Karpas-422 (cell line): ENCODE measurements around the gene ALDH2. TPM values are rescaled to one million over a fixed set of nuclear protein-coding genes. Genes with fewer than 3 reads are reported as not detected.

Experiments
- DNase-seq: peaks from one replicate; pipeline ENCODE4 v3.0.0-alpha.2; 2015
- H2AFZ ChIP-seq: fragments of 200-600 bp; sonication (generic); 2 replicates; pipeline ENCODE4 v1.6.1; 2014; ENCODE audit warnings: antibody characterized with exemption, low read length, mixed read lengths
- H3K27ac ChIP-seq: fragments of 200-600 bp; sonication (generic); 2 replicates; pipeline ENCODE4 v1.5.1; 2014; ENCODE audit warnings: mild to moderate bottlenecking, low read length, moderate library complexity
- H3K27me3 ChIP-seq: fragments of 200-600 bp; sonication (generic); 2 replicates; pipeline ENCODE4 v1.6.1; 2014; ENCODE audit warnings: low read length, mixed read lengths
- H3K36me3 ChIP-seq: fragments of 200-600 bp; sonication (generic); 2 replicates; pipeline ENCODE4 v1.6.1; 2014; ENCODE audit warnings: low read length, mixed read lengths; ENCODE audit not compliant: insufficient read depth
- H3K4me1 ChIP-seq: fragments of 200-600 bp; sonication (generic); 2 replicates; pipeline ENCODE4 v1.6.1; 2014; ENCODE audit warnings: mild to moderate bottlenecking, low read length, mixed read lengths
- H3K4me2 ChIP-seq: fragments of 200-600 bp; sonication (generic); 2 replicates; pipeline ENCODE4 v1.6.1; 2014; ENCODE audit warnings: low read length, low read depth, mild to moderate bottlenecking; ENCODE audit not compliant: poor library complexity, severe bottlenecking
- H3K4me3 ChIP-seq: fragments of 200-600 bp; sonication (generic); 2 replicates; pipeline ENCODE4 v1.5.1; 2014; ENCODE audit warnings: mild to moderate bottlenecking, antibody characterized with exemption, low read length, mixed read lengths
- H3K79me2 ChIP-seq: fragments of 200-600 bp; sonication (generic); 2 replicates; pipeline ENCODE4 v1.6.1; 2014; ENCODE audit warnings: mild to moderate bottlenecking, low read length, mixed read lengths
- H3K9ac ChIP-seq: fragments of 200-600 bp; sonication (generic); 2 replicates; pipeline ENCODE4 v1.6.0; 2014; ENCODE audit warnings: low read length
- H3K9me2 ChIP-seq: fragments of 200-600 bp; sonication (generic), shearing (Covaris generic); replicated peaks from 2 replicates; pipeline ENCODE4 v1.6.0; 2014; ENCODE audit warnings: mild to moderate bottlenecking, low read length, moderate library complexity; ENCODE audit not compliant: insufficient read depth
- H3K9me3 ChIP-seq: fragments of 300-700, 200-600 bp; sonication (generic); 2 replicates; pipeline ENCODE4 v1.6.1; 2014; ENCODE audit warnings: low read length, mixed read lengths
- H4K20me1 ChIP-seq: fragments of 200-600 bp; sonication (generic); 2 replicates; pipeline ENCODE4 v1.6.1; 2014; ENCODE audit warnings: mild to moderate bottlenecking, antibody characterized with exemption, low read length, low read depth; ENCODE audit not compliant: insufficient read depth
- total RNA-seq: library from RNA; depleted of rRNA; stranded (reverse); fragments of >200 nt; shearing (Covaris generic); gene quantifications from 2 replicates; pipeline ENCODE4 v1.2.3, GENCODE V29; 2014; ENCODE audit warnings: low replicate concordance

ALDH2 gene
- total RNA-seq, 1 experiment from 2014 or later = 69.0 TPM

DNA sequence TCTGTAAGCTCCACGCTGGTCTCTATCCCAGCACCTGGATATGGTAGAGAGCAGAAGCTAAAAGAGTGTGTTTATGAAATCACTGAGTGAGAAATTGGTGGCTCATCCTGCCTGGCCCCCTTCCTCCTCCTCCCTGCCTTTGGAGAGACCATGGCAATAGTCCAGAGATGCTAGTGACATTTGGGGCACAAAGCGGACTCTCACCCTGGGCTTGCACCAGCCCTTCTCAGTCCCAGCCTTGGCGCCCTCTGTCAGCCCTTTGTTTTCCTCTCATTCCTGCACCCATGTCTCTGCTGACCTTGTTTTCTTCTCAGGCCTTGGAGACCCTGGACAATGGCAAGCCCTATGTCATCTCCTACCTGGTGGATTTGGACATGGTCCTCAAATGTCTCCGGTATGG lies 18.2 kb downstream of the ALDH2 start:
- DNase-seq = no peak
- Histone ChIP-seq H3K36me3 (peaks cover 22% of the 10 kb centered on the region), H3K9ac (no peak overlapping the region), H3K4me3 (no peak overlapping the region), H3K27me3 (no peaks in the 10 kb centered on the region), H3K4me1 (no peaks in the 10 kb centered on the region; the same call in 1 of the 2 replicates), H2AFZ (no peak overlapping the region), H3K4me2 (no peak overlapping the region), H4K20me1 (no peaks in the 10 kb centered on the region), H3K9me2 (no peaks in the 10 kb centered on the region), H3K9me3 (no peaks in the 10 kb centered on the region), H3K27ac (no peak overlapping the region), H3K79me2 (0 out of 2 replicates have a peak, but pooled peaks cover 6% of the 10 kb centered on the region)

DNA sequence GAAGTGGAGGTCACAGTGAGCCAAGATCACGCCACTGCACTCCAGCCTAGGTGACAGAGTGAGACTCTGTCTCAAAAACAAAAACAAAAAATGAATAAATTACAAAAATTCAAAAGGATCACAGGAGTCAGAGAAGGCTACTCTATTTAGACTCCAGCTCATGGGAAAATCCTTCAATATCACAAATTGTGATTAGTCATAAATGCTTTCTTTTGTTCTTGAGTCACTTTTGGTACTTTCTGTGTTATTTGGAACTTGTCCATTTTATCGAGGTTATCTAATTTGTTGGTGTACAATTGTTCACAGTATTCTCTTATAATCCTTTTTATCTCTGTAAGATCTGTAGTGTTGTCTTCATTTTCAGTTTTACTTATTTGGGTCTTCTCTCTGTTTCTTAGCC lies 18.9 kb downstream of the ALDH2 start:
- Histone ChIP-seq H3K9me3 (no peaks in the 10 kb centered on the region), H4K20me1 (no peaks in the 10 kb centered on the region), H3K27me3 (no peaks in the 10 kb centered on the region), H2AFZ (no peak overlapping the region), H3K36me3 (peaks cover 22% of the 10 kb centered on the region), H3K4me2 (no peak overlapping the region), H3K9me2 (no peaks in the 10 kb centered on the region), H3K27ac (no peak overlapping the region), H3K79me2 (0 out of 2 replicates have a peak, but pooled peaks cover 2% of the 10 kb centered on the region), H3K4me1 (no peaks in the 10 kb centered on the region; the same call in 1 of the 2 replicates), H3K4me3 (no peak overlapping the region), H3K9ac (no peak overlapping the region)
- no peak for DNase-seq

- Histone ChIP-seq H3K4me1 (no peaks in the 10 kb centered on the region; the same call in 1 of the 2 replicates), H4K20me1 (no peaks in the 10 kb centered on the region), H3K79me2 (no peaks in the 10 kb centered on the region), H3K9ac (no peak overlapping the region), H2AFZ (no peak overlapping the region), H3K4me2 (no peak overlapping the region), H3K36me3 (peaks cover 15% of the 10 kb centered on the region), H3K4me3 (no peak overlapping the region), H3K9me3 (no peaks in the 10 kb centered on the region), H3K27ac (peak overlapping the region; percentile 6; the same call in 1 of the 2 replicates), H3K27me3 (no peaks in the 10 kb centered on the region), H3K9me2 (no peaks in the 10 kb centered on the region)
- peak; percentile 65 for DNase-seq
Measured at GRCh38 chr12:111788178-111788654, 21.5 kb downstream of the ALDH2 start.

- H4K20me1 ChIP-seq = no peaks in the 10 kb centered on the region
- no peaks in the 10 kb centered on the region for H3K79me2 ChIP-seq
Measured at GRCh38 chr12:111789779-111790178, 23.0 kb downstream of the ALDH2 start.

DNA sequence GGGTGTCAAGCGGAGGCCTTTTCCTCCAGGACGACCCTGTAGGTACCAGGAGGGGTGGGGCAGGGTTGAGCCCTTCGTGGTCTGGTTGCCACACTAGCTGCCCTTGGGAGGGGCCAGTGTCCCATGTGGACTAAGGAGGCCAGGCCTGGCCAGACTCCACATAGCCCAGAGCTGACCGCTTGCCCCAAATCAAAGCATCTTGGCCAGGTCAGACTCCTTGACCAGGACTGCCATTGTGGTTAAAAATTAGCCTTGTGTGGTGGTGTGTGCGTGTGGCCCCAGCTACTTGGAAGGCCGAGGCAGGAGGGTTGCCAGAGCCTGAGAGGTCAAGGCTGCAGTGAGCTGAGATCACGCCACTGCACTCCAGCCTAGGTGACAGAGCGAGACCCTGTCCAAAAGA lies 24.8 kb downstream of the ALDH2 start:
- Histone ChIP-seq H3K9ac (no peak overlapping the region), H3K4me1 (peaks cover 11% of the 10 kb centered on the region), H3K36me3 (peaks cover 16% of the 10 kb centered on the region), H3K79me2 (no peaks in the 10 kb centered on the region), H3K9me3 (no peaks in the 10 kb centered on the region), H3K4me3 (no peak overlapping the region), H3K4me2 (no peak overlapping the region), H3K27ac (no peak overlapping the region), H2AFZ (no peak overlapping the region), H3K9me2 (no peaks in the 10 kb centered on the region), H4K20me1 (no peaks in the 10 kb centered on the region), H3K27me3 (no peaks in the 10 kb centered on the region)
- DNase-seq = no peak

More at GRCh38 chr12:111789779-111790178, 23.0 kb downstream of the ALDH2 start:
- H3K27ac ChIP-seq = no peak overlapping the region
- no peak for DNase-seq
- H3K9me2 ChIP-seq = no peaks in the 10 kb centered on the region
- no peak overlapping the region for H3K4me3 ChIP-seq
- H3K9ac ChIP-seq = no peak overlapping the region
- no peaks in the 10 kb centered on the region for H3K27me3 ChIP-seq
- peaks cover 17% of the 10 kb centered on the region for H3K36me3 ChIP-seq
- no peaks in the 10 kb centered on the region for H3K9me3 ChIP-seq
- no peak overlapping the region for H2AFZ ChIP-seq
- H3K4me1 ChIP-seq = no peaks in the 10 kb centered on the region; the same call in 1 of the 2 replicates
- no peak overlapping the region for H3K4me2 ChIP-seq

- no peak overlapping the region for H3K9ac ChIP-seq
- H4K20me1 ChIP-seq = no peaks in the 10 kb centered on the region
- H2AFZ ChIP-seq = no peak overlapping the region
- H3K9me3 ChIP-seq = no peaks in the 10 kb centered on the region
- H3K4me1 ChIP-seq = peaks cover 11% of the 10 kb centered on the region
- no peaks in the 10 kb centered on the region for H3K27me3 ChIP-seq
- H3K27ac ChIP-seq = no peak overlapping the region
- no peaks in the 10 kb centered on the region for H3K79me2 ChIP-seq
- no peak for DNase-seq
- no peaks in the 10 kb centered on the region for H3K9me2 ChIP-seq
- no peak overlapping the region for H3K4me3 ChIP-seq
- no peak overlapping the region for H3K4me2 ChIP-seq
- H3K36me3 ChIP-seq = peaks cover 14% of the 10 kb centered on the region
Measured at GRCh38 chr12:111792155-111792855, 25.6 kb downstream of the ALDH2 start.

- no peaks in the 10 kb centered on the region for H3K27me3 ChIP-seq
- H3K9me2 ChIP-seq = no peaks in the 10 kb centered on the region
- peaks cover 11% of the 10 kb centered on the region for H3K4me1 ChIP-seq
- no peak overlapping the region for H3K9ac ChIP-seq
- no peak overlapping the region for H2AFZ ChIP-seq
- H3K4me2 ChIP-seq = no peak overlapping the region
- H3K79me2 ChIP-seq = no peaks in the 10 kb centered on the region
- no peaks in the 10 kb centered on the region for H4K20me1 ChIP-seq
- H3K27ac ChIP-seq = no peak overlapping the region
- no peaks in the 10 kb centered on the region for H3K9me3 ChIP-seq
- H3K36me3 ChIP-seq = peaks cover 18% of the 10 kb centered on the region
- no peak overlapping the region for H3K4me3 ChIP-seq
- DNase-seq = no peak
Measured at GRCh38 chr12:111792856-111793235, 26.1 kb downstream of the ALDH2 start.

DNA sequence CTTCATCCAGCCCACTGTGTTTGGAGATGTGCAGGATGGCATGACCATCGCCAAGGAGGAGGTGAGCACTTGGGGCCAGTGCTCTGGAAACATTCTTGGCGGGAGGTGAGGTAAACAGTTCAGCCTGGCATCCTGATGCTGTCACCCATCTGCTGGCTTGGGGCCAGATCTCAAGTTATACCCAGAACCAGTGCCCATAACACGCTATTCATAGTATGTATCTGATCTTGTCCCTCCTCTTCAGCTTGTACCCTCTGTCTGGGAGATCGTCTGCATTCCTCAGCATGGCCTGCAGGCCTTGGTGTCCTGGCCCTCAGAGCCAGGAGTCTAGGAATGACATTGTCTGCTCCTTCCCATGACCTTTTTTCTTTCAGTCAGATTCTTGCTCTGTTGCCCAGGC lies 31.4 kb downstream of the ALDH2 start:
- Histone ChIP-seq H2AFZ (no peak overlapping the region), H3K9me3 (no peaks in the 10 kb centered on the region), H3K4me1 (peaks cover 11% of the 10 kb centered on the region), H3K9ac (no peak overlapping the region), H3K27ac (no peak overlapping the region), H3K9me2 (no peaks in the 10 kb centered on the region), H3K27me3 (no peaks in the 10 kb centered on the region), H3K4me2 (no peak overlapping the region), H3K79me2 (no peaks in the 10 kb centered on the region), H3K36me3 (peaks cover 38% of the 10 kb centered on the region), H3K4me3 (no peak overlapping the region), H4K20me1 (no peaks in the 10 kb centered on the region)
- DNase-seq = no peak
